Measurements from ENCODE around the gene TFAM.

The TFAM gene

GRCh38 chr10:58382489-58382995, 2.7 kb upstream of the TFAM start:
- H3K9me3 ChIP-seq (ENCODE audit: control insufficient read depth, low read length) = no peaks in the 10 kb centered on the region
- peaks cover 2% of the 10 kb centered on the region for H3K36me3 ChIP-seq (ENCODE audit: control insufficient read depth, insufficient read depth, low read length, severe bottlenecking)
- no peak overlapping the region for H3K4me3 ChIP-seq (ENCODE audit: low read length)
- peaks cover 16% of the 10 kb centered on the region for H3K4me1 ChIP-seq (ENCODE audit: control insufficient read depth, insufficient read depth, low read length)
- DNase-seq (ENCODE audit: low read depth) = no peak
- H3K9ac ChIP-seq (ENCODE audit: low read length) = no peak overlapping the region
- no peaks in the 10 kb centered on the region for H3K27me3 ChIP-seq (replicated peaks; ENCODE audit: control insufficient read depth, insufficient read depth, low read length)

- Histone ChIP-seq H3K4me3 (ENCODE audit: low read length) (peak overlapping the region; percentile 97), H3K9me3 (ENCODE audit: control insufficient read depth, low read length) (no peaks in the 10 kb centered on the region), H3K9ac (ENCODE audit: low read length) (peak overlapping the region; percentile 95), H3K4me1 (ENCODE audit: control insufficient read depth, insufficient read depth, low read length) (peaks cover 16% of the 10 kb centered on the region), H3K36me3 (ENCODE audit: control insufficient read depth, insufficient read depth, low read length, severe bottlenecking) (peaks cover 16% of the 10 kb centered on the region), H3K27me3 (replicated peaks; ENCODE audit: control insufficient read depth, insufficient read depth, low read length) (no peaks in the 10 kb centered on the region)
- peak; percentile 3 for DNase-seq (ENCODE audit: low read depth)
Observed at GRCh38 chr10:58384095-58384494, 1.1 kb upstream of the TFAM start.

- Histone ChIP-seq H3K9ac (ENCODE audit: low read length) (peak overlapping the region; percentile 95), H3K27me3 (replicated peaks; ENCODE audit: control insufficient read depth, insufficient read depth, low read length) (no peaks in the 10 kb centered on the region), H3K36me3 (ENCODE audit: control insufficient read depth, insufficient read depth, low read length, severe bottlenecking) (peaks cover 21% of the 10 kb centered on the region), H3K9me3 (ENCODE audit: control insufficient read depth, low read length) (no peaks in the 10 kb centered on the region), H3K4me3 (ENCODE audit: low read length) (peak overlapping the region; percentile 97), H3K4me1 (ENCODE audit: control insufficient read depth, insufficient read depth, low read length) (peaks cover 16% of the 10 kb centered on the region)
- no peak for DNase-seq (ENCODE audit: low read depth)
Observed at GRCh38 chr10:58384544-58384998, 639 bp upstream of the TFAM start.

GRCh38 chr10:58385784-58386112, 538 bp downstream of the TFAM start:
- Histone ChIP-seq H3K9ac (ENCODE audit: low read length) (peak overlapping the region; percentile 95), H3K36me3 (ENCODE audit: control insufficient read depth, insufficient read depth, low read length, severe bottlenecking) (peaks cover 31% of the 10 kb centered on the region), H3K4me3 (ENCODE audit: low read length) (peak overlapping the region; percentile 97), H3K9me3 (ENCODE audit: control insufficient read depth, low read length) (no peaks in the 10 kb centered on the region), H3K27me3 (replicated peaks; ENCODE audit: control insufficient read depth, insufficient read depth, low read length) (no peaks in the 10 kb centered on the region), H3K4me1 (ENCODE audit: control insufficient read depth, insufficient read depth, low read length) (peaks cover 16% of the 10 kb centered on the region)
- peak; percentile 72 for DNase-seq (ENCODE audit: low read depth)

GRCh38 chr10:58389024-58389423, 3.8 kb downstream of the TFAM start:
- Histone ChIP-seq H3K4me1 (ENCODE audit: control insufficient read depth, insufficient read depth, low read length) (peaks cover 16% of the 10 kb centered on the region), H3K27me3 (replicated peaks; ENCODE audit: control insufficient read depth, insufficient read depth, low read length) (no peaks in the 10 kb centered on the region), H3K4me3 (ENCODE audit: low read length) (no peak overlapping the region), H3K9ac (ENCODE audit: low read length) (no peak overlapping the region), H3K36me3 (ENCODE audit: control insufficient read depth, insufficient read depth, low read length, severe bottlenecking) (peaks cover 34% of the 10 kb centered on the region), H3K9me3 (ENCODE audit: control insufficient read depth, low read length) (no peaks in the 10 kb centered on the region)
- DNase-seq (ENCODE audit: low read depth) = no peak

GRCh38 chr10:58393317-58393716, 8.1 kb downstream of the TFAM start:
- peaks cover 57% of the 10 kb centered on the region for H3K36me3 ChIP-seq (ENCODE audit: control insufficient read depth, insufficient read depth, low read length, severe bottlenecking)
- H3K4me3 ChIP-seq (ENCODE audit: low read length) = no peak overlapping the region
- H3K9me3 ChIP-seq (ENCODE audit: control insufficient read depth, low read length) = no peaks in the 10 kb centered on the region
- no peak overlapping the region for H3K9ac ChIP-seq (ENCODE audit: low read length)
- no peaks in the 10 kb centered on the region for H3K4me1 ChIP-seq (ENCODE audit: control insufficient read depth, insufficient read depth, low read length)
- no peaks in the 10 kb centered on the region for H3K27me3 ChIP-seq (replicated peaks; ENCODE audit: control insufficient read depth, insufficient read depth, low read length)
- peak; percentile 9 for DNase-seq (ENCODE audit: low read depth)

GRCh38 chr10:58394471-58394870, 9.3 kb downstream of the TFAM start:
- DNase-seq (ENCODE audit: low read depth) = no peak
- Histone ChIP-seq H3K9ac (ENCODE audit: low read length) (no peak overlapping the region), H3K4me3 (ENCODE audit: low read length) (no peak overlapping the region), H3K9me3 (ENCODE audit: control insufficient read depth, low read length) (no peaks in the 10 kb centered on the region), H3K27me3 (replicated peaks; ENCODE audit: control insufficient read depth, insufficient read depth, low read length) (no peaks in the 10 kb centered on the region), H3K36me3 (ENCODE audit: control insufficient read depth, insufficient read depth, low read length, severe bottlenecking) (peaks cover 46% of the 10 kb centered on the region), H3K4me1 (ENCODE audit: control insufficient read depth, insufficient read depth, low read length) (peaks cover 8% of the 10 kb centered on the region)

GRCh38 chr10:58396057-58396456, 10.8 kb downstream of the TFAM start:
- Histone ChIP-seq H3K9ac (ENCODE audit: low read length) (no peak overlapping the region), H3K4me3 (ENCODE audit: low read length) (no peak overlapping the region), H3K27me3 (replicated peaks; ENCODE audit: control insufficient read depth, insufficient read depth, low read length) (no peaks in the 10 kb centered on the region), H3K4me1 (ENCODE audit: control insufficient read depth, insufficient read depth, low read length) (peaks cover 12% of the 10 kb centered on the region), H3K9me3 (ENCODE audit: control insufficient read depth, low read length) (no peaks in the 10 kb centered on the region), H3K36me3 (ENCODE audit: control insufficient read depth, insufficient read depth, low read length, severe bottlenecking) (peaks cover 34% of the 10 kb centered on the region)
- no peak for DNase-seq (ENCODE audit: low read depth)

GRCh38 chr10:58397830-58398229, 12.6 kb downstream of the TFAM start:
- Histone ChIP-seq H3K27me3 (replicated peaks; ENCODE audit: control insufficient read depth, insufficient read depth, low read length) (no peaks in the 10 kb centered on the region), H3K9ac (ENCODE audit: low read length) (no peak overlapping the region), H3K4me3 (ENCODE audit: low read length) (no peak overlapping the region), H3K9me3 (ENCODE audit: control insufficient read depth, low read length) (no peaks in the 10 kb centered on the region), H3K36me3 (ENCODE audit: control insufficient read depth, insufficient read depth, low read length, severe bottlenecking) (peaks cover 34% of the 10 kb centered on the region), H3K4me1 (ENCODE audit: control insufficient read depth, insufficient read depth, low read length) (peaks cover 12% of the 10 kb centered on the region)
- DNase-seq (ENCODE audit: low read depth) = no peak

GRCh38 chr10:58399410-58399809, 14.2 kb downstream of the TFAM start:
- H3K4me1 ChIP-seq (ENCODE audit: control insufficient read depth, insufficient read depth, low read length) = peaks cover 12% of the 10 kb centered on the region
- no peaks in the 10 kb centered on the region for H3K27me3 ChIP-seq (replicated peaks; ENCODE audit: control insufficient read depth, insufficient read depth, low read length)
- H3K9ac ChIP-seq (ENCODE audit: low read length) = no peak overlapping the region
- H3K36me3 ChIP-seq (ENCODE audit: control insufficient read depth, insufficient read depth, low read length, severe bottlenecking) = peaks cover 27% of the 10 kb centered on the region
- H3K4me3 ChIP-seq (ENCODE audit: low read length) = no peak overlapping the region
- DNase-seq (ENCODE audit: low read depth) = no peak
- H3K9me3 ChIP-seq (ENCODE audit: control insufficient read depth, low read length) = no peaks in the 10 kb centered on the region

- Histone ChIP-seq H3K4me1 (ENCODE audit: control insufficient read depth, insufficient read depth, low read length) (peaks cover 12% of the 10 kb centered on the region), H3K9ac (ENCODE audit: low read length) (no peak overlapping the region), H3K4me3 (ENCODE audit: low read length) (no peak overlapping the region), H3K27me3 (replicated peaks; ENCODE audit: control insufficient read depth, insufficient read depth, low read length) (no peaks in the 10 kb centered on the region), H3K9me3 (ENCODE audit: control insufficient read depth, low read length) (no peaks in the 10 kb centered on the region), H3K36me3 (ENCODE audit: control insufficient read depth, insufficient read depth, low read length, severe bottlenecking) (peaks cover 15% of the 10 kb centered on the region)
- DNase-seq (ENCODE audit: low read depth) = no peak
Observed at GRCh38 chr10:58400609-58401008, 15.4 kb downstream of the TFAM start.

GRCh38 chr10:58404001-58404400, 18.8 kb downstream of the TFAM start:
- no peaks in the 10 kb centered on the region for H3K27me3 ChIP-seq (replicated peaks; ENCODE audit: control insufficient read depth, insufficient read depth, low read length)
- H3K4me3 ChIP-seq (ENCODE audit: low read length) = no peak overlapping the region
- DNase-seq (ENCODE audit: low read depth) = no peak
- H3K9ac ChIP-seq (ENCODE audit: low read length) = no peak overlapping the region
- H3K36me3 ChIP-seq (ENCODE audit: control insufficient read depth, insufficient read depth, low read length, severe bottlenecking) = no peaks in the 10 kb centered on the region
- H3K4me1 ChIP-seq (ENCODE audit: control insufficient read depth, insufficient read depth, low read length) = peaks cover 9% of the 10 kb centered on the region
- H3K9me3 ChIP-seq (ENCODE audit: control insufficient read depth, low read length) = no peaks in the 10 kb centered on the region
